Epidermal melanocyte (primary cell): Measurements from ENCODE around the gene CCDC116.
"Not testable (repeated sequence)": the region's sequence is repeated elsewhere in the genome, so short reads cannot be mapped to it uniquely, and the experiment has no call there.

Experiments used
- DNase-seq: peaks from one replicate; pipeline ENCODE4 v3.0.0; 2011; ENCODE audit warnings: low spot score; ENCODE audit not compliant: insufficient read length

CCDC116 gene

DNA sequence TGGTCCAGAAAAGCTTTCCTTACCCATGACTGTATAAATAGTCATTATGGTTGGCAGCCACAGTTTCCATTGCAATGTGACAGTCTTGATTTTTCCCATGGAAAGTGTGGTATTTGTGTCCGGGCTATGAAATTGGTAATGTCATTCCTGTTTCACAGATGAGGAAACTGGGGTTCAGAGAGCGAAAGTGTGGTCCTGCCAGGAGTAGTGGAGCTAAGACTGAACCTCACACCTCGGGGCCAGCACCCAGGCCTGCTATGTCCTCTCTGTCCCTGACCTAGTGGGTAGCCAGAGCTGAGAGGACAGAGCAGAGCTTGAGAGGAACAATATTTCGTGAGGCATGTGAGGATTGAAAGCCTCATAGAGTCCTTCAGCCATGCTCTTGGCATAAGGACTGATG is 1.5 kb upstream of the CCDC116 start:
- no peak for DNase-seq

DNA sequence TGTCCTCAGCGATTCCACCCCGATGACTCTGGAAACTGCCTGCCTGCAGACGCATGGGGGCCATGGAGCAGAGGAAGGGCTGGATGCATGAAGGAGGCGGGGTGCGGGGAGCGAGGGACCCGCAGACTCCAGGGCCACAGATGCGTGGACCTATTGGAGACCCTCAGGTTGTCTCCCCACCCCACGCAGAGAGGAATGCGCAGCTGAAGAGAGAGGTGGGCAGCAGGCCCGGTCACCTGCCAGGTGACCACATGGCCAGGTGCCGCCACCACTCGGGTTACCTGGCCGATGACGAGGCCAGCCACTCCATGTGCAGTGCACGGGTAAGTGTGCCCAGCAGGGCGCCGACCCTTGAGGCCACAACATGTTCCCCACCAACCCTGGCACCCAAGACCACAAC is 371 bp downstream of the CCDC116 start:
- no peak for DNase-seq

DNA sequence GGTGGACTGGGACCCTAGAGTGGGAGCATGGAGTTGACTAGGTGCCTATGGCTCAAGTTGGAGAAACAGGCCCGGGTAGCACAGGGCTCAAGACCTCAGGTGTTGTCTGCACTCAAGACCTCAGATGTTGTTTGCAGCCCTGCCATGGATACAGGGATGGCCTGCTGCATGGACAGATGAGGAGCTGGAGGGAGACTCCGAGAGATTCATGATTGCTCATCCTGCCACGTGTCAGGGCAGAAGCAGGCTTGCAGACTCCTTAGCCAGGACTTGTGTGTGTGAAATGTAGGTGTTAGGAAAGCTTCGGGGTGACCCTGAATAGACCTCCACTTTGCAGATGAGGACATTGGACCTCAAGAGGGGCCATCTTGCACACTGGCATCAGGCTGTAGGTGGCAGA is 921 bp downstream of the CCDC116 start:
- peak; percentile 12 for DNase-seq

DNA sequence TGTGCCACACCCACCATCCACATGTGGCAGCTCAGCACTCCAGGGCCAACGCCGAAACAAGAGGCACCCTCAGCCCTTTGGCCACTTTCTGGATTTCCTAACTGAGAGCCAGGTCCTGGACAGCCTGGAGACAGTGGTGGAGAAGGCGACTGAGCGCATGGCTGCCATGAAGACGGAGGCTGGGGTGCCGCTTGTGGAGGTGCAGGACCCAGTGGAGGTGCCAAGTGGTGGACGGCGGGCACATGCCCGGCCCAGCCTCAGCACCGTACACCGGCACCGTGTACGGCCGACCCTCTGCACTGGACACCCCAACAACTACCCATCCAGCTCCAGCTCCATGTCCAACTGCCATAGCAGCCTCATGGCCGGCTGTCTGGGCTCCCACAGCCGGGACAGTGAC is 1.5 kb downstream of the CCDC116 start:
- DNase-seq = no peak

DNA sequence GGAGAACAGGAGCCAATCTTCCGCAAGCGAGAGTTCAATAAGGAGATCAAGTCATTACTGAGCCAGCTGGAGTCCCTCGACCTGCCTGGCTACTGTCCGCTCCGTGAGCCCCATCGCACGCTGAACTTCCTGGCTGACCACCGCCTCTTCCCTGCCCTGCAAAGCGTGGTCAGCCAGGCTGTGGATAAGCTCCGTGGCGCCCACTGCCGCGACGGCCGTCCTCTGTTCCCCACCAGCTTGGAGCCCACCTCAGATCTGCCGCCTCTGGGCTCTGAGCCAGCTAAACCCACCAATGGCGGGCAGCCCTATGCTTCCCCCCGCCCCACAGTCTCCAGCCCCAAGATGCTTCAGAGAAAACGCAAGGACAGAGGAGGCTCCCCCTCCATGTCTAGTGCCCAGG is 2.3 kb downstream of the CCDC116 start:
- DNase-seq = no peak

DNA sequence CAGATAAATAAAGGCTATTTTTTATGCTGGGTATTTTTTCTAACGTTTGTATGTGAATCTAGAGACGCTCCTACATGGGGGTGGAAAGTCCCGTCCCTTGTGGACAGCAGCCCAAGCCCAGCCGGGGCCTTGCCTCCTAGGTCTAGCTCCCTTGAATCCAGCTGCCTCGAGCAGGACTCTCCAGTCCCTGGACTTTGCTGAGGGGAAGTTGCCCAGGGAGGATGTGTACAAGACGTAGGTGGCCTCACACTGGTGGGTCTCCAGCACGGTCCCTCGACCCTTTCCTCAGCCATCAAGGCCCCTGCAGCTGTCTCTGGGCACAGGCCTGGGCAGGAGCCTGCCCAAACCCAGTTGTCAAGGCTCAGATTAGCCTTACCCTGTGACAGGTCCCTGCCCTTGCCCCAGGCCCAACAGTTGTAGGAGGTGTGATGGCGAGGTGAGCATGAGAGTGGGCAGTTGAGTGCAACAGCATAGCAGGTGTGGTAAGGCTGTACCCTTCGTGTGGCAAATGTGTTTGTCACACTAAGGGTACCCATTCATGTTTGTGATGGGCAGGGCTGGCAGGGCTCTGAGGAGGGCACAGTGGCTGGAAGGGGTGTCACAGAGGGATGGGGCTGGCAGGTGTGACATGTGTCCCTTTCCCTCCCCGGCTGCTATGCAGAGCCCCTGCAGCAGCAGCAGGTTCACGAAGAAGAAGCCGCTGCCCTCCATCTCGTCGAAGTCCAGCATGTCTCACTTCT is 3.4 kb downstream of the CCDC116 start:
- peak; percentile 7 for DNase-seq

DNA sequence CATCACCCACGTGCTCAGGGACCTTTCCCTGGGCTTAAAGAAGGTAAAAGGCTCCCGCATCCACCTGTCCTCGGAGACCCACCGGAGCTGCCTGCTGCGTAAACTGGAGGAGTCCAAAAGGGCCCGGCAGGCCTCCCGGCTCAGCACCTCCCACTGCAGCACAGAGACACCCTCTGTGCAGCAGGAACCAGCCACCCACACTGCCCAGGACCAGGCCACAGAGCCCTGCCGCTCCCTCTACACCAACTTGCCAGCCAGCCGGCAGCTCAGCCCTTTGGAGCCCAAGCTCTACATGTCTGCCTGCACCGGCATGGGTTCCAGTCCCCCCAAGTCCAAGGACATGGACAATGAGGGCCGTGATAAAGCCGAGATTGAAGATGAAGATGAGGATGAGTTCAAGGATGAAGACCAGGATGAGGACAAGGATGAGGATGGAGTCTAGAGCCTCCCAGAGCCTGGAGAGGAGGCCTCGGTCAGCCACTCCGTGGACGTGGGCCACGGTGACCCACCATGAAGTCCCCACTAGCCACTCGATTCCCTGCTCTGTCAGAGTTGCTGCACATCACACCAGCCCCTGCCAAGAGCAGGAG is 4.2 kb downstream of the CCDC116 start:
- peak; percentile 7 for DNase-seq

DNA sequence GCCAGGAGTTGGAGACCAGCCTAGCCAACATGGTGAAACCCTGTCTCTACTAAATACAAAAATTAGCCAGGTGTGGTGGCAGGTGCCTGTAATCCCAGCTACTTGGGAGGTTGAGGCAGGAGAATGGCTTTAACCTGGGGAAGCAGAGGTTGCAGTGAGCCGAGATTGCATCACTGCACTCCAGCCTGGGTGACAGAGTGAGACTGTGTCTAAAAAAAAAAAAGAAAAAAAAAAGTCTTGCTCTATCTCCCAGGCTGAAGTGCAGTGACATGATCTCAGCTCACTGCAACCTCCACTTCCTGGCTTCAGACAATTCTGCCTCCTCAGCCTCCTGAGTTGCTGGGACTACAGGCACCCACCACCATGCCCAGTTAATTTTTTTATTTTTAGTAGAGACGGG is 4.9 kb downstream of the CCDC116 start:
- DNase-seq = not testable (repeated sequence)

DNA sequence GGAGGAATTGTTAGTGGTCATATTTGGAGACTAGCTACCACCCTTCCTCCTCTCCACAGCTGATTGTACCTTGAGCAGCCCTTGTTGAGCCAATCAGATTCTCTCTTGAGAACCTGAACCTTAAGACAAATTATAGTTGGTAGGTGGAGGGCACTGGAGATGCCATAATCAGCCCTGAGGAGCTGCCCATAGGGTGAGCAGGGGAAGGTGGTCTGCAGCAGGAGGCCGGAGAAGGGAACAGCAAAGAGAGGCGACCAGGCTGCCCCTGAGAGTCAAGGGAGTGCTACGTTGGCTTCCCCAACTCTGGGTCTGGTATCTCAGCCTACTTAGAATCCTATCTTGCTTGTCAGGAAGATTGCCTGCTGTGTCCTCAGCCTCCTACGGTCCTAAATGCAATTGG is 6.8 kb downstream of the CCDC116 start:
- DNase-seq = no peak

DNA sequence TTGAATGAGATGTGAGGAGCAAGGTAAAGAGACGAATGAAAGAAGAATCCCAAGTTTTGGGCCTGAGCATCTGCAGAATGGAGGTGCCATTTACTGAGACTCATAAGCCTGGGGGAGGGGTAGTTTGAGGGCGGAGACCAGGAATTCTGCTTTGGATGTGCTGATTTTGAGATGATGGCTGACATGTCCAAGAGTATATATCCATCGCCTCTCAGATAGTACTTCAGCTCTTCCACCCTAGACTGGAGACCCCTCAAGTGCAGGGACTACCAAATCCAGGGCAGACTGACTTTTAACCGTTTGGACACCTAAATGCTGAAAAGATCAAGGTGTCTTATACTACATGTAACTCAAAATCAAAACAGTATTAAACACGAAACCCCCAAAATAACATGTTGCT is 8.2 kb downstream of the CCDC116 start:
- no peak for DNase-seq

DNA sequence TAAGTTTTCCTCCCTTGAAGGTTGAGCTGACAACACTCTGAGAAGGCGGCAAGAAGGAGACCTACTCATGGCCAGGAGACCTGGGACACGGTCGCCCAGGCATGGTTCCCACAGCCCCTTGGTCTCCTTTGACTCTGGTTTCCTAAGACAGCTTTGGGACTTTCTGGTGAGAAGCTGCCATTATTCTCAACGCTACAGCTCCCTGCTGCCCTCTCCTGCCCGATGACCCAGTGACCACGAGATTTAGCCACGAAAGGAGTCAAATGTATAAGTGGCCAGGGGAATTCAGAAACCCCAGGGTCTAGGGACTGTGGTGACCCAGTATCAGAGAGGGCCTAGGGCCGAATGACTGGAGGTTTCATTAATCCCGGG is 8.8 kb downstream of the CCDC116 start:
- DNase-seq = peak; percentile 62

DNA sequence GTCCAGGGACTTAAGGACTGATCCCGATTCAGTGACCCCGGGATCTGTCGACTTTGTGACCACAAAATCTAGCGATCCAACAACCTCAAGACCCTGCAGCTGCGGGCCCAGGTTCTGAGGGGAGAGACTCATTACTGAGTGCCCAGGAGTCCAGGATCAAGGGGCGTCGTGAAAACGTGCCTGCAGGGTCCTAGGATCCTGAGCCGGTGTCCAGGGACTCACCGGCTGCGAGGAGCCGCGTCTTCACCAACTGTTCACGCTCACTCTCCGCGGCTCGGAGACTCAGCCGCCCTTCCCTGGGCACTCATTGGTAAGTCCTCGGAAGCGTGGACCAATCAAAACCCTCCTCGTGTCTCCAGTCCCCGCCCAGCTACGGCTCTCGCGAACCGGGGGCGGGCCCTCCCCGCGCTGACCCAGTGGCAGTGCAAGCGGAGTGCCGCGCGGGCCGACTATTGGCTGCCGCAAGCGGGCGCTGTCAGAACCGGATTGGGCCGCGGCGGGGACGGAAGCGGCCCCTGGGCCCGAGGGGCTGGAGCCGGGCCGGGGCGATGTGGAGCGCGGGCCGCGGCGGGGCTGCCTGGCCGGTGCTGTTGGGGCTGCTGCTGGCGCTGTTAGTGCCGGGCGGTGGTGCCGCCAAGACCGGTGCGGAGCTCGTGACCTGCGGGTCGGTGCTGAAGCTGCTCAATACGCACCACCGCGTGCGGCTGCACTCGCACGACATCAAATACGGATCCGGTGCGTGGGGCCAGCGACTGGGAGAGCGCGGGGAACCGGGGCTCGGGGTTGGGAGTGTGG is 9.4 kb downstream of the CCDC116 start, which contains the start of gene SDF2L1:
Gene SDF2L1 (plus strand): TSS at position 514 of the 795 bp plus-strand sequence. CDS start 35 bp downstream, at position 549.
- DNase-seq = peak; percentile 100

DNA sequence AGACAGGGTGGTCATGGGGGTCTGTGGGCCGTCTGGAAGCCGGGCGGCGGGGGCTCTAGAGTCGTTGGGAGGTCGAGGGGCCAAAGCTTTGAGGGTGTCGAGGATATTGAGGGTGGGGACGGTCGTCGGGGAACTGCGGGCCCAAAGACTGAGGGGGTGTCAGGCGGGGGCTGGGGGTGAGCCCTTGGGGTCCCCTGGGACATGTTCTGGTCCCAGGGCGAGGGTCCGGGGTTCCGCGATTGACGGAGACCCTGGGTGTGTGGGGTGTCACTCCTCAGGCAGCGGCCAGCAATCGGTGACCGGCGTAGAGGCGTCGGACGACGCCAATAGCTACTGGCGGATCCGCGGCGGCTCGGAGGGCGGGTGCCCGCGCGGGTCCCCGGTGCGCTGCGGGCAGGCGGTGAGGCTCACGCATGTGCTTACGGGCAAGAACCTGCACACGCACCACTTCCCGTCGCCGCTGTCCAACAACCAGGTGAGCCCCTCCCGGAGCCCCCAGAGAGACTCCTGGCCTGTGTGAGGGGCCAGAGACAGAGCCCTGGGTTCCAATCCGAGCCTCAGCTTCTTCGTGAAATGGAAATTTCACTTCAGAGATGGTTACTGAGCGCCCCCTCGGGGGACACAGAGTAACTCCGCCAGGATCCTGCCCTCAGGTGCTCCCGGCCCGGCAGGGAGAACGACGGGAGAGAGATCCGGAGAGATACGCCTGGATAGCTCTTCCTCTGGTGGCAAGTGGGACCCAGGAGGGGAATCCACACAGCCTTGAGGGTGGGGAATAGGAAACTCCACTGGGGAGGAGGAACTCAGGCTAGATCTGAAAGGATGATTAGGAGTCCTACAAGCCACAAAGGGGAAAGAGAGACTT is 10.3 kb downstream of the CCDC116 start:
- peak; percentile 19 for DNase-seq

DNA sequence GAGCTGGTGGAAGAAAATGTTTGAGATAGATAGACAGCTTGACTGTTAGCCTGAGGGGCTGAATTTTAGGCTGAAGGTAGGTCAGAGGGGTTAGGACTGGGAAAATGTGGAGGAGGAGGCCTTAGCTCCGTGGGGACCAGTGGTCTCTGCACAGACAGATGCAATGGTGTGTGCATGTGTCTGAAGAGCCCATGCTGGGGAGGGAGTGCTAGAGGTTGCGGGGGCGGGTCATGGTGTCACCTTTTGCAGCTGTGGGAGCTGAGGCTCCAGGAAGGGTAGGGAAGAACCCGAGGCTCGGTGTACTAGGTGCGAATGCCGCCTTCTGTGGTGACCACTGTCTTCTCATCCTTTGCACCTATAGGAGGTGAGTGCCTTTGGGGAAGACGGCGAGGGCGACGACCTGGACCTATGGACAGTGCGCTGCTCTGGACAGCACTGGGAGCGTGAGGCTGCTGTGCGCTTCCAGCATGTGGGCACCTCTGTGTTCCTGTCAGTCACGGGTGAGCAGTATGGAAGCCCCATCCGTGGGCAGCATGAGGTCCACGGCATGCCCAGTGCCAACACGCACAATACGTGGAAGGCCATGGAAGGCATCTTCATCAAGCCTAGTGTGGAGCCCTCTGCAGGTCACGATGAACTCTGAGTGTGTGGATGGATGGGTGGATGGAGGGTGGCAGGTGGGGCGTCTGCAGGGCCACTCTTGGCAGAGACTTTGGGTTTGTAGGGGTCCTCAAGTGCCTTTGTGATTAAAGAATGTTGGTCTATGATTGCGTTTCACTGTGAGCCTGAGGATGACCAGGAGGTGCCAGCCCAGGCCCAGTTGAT is 11.2 kb downstream of the CCDC116 start:
- no peak for DNase-seq

DNA sequence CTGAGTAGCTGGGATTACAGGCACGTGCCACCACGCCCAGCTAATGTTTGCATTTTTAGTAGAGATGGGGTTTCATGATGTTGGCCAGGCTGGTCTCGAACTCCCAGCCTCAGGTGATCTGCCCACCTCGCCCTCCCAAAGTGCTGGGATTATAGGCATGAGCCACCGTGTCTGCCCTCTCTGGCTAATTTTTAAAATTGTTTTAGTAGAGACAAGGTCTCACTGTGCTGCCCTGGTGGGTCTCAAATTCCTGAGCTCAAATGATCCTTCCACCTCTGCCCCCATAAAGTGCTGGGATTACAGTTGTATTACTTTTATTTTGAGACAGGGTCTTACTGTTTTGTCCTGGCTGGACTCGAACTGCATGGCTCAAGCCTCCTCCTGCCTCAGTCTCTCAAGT is 13.0 kb downstream of the CCDC116 start:
- DNase-seq = not testable (repeated sequence)

DNA sequence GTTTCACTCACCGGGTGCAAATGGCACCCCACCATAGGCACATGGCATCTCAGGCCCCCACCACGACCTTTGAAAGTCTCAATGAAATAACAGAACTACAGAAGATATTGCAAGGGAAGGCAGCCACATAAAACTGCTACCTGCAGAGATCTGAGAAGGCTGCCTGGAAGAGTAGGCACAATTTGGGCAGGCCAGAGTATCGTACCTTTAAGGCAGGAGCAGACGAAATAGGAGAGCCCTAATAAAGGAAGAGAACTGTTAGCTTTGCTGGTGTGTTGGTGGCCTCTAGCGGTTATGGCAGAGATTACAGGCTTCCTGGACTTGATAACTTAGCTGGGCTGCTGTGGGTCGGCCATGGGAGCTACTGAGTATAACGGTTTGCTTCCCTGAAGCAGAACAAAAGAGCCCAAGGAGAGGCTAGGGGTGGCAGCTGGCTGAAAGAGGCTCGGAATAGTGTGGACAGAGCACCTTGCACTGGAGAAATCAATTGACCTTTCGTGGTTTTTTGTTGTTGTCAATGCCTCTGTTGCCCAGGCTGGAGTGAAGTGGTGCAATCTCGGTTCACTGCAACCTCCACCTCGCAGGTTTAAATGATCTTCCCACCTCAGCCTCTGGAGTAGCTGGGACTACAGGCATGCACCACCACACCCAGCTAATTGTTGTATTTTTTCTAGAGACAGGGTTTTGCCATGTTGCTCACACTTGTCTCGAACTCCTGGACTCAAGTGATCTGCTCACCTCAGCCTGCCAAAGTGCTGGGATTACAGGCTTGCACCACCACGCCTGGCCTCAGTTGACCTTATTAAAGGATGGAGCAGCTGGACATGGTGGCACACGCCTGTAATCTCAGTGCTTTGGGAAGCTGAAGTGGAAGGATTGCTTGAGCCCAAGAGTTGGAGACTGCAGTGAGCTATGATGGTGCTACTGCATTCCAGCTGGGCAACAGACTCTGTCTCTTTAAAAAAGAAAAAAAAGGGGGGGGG is 14.3 kb downstream of the CCDC116 start:
- peak; percentile 61 for DNase-seq

DNA sequence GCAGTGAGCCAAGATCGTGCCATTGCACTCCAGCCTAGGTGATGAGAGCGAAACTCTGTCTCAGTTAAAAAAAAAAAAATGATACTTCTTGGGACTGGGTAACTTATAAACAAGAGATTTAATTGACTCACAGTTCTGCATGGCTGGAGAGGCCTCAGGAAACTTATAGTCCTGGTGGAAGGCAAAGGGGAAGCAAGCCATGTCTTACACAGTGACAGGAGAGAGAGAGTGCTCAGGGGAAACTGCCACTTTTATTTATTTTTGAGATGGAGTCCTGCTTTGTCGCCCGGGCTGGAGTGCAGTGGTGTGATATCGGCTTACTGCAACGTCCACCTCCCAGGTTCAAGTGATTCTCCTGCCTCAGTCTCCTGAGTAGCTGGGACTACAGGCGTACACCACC is 17.7 kb downstream of the CCDC116 start:
- DNase-seq = no peak

DNA sequence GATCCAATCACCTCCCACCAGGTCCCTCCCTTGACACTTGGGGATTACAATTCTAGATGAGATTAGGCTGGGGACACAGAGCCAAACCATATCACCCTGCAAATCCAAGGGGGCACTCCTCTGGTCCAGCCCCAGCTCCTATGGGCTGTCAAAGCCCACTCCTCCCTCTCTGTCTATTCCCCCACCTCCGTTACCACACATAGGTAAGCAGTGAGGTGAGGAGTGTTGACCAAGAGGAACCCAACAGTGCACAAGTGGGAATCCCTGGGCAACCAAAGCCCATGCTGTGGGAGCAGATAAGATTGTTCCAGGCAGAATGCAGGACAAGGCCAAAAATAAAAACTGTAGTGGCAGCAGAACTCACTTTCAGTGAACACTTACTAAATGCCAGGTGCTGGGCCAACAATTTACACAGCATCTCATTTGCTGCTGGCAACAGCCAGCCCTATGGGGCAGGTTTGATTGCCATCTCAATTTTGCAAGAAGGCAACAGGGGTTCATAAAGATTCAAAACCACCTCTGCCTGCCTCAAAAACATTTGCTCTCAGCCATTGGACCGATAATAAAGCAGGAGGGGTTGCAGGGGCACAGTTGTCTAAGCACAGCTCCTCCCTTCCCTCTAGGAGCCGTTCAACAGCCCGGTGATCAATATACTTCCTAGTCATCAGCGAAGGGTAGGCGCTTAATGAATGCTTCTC is 18.4 kb downstream of the CCDC116 start:
- no peak for DNase-seq

DNA sequence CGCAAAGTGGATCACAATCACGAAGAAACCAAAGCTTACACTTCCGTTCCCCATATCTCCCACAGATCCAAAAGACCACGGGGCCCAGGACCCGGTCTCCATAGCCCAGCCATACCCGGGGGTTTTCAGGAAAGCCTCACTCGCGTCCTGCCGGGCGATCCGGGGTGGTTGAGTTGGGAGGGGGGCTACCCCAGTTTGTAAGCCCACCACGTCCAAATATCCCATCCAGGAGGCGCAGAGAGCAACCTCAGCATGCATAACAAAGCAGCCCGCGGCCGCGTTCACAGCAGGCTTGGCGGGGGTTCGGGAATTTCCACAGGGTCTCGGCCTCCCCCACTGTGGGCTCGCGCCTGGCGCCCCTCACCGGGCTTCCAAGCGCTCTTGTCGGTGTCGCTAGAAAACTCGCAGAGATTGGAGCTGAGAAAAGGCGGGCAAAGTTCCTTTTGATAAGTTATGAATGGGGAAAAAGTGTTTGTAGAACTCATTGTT is 19.0 kb downstream of the CCDC116 start:
- no peak for DNase-seq
